ENCODE measurements around the gene COPS2. TPM values are rescaled to one million over a fixed set of nuclear protein-coding genes. Genes with fewer than 3 reads are reported as not detected.

COPS2 gene
- total and polyA plus RNA-seq, 2 donors (not counting 1 experiment from before 2014, with no cell fraction given) = 13.8 to 47.8 TPM

DNA sequence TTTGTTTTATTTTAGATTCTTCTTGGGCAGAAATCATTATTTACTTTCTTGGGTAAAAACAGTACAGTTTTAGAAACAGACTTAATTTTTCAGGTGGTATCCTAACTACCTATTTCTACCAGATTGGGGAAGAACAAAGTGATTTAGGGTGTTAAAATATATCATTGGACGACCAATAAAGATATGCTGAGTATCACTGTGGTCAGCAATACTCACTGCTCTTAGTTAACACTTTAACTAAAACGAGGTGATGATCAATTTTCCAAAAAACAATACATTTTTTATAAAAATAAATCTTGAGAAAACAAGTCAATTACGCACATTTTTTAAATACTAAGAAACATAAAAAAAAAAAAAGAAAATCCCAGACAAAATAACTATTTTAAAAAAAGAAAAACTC is 3.6 kb downstream of the COPS2 start:
- ChIA-PET CTCF (interaction anchor here (2.6 kb wide), 1 partner anchor 290 kb away, joined by 6 read pairs; no protein-coding TSS in a partner anchor), POLR2A (interaction anchor here (0.7 kb wide), 1 partner anchor 9 kb away, joined by 3 read pairs; no protein-coding TSS in a partner anchor)
- H3K27ac Mint-ChIP-seq = no peak overlapping the region
- peaks cover 26% of the 10 kb centered on the region for H4K20me1 ChIP-seq (ENCODE audit: control insufficient read depth, insufficient read depth, low read length, poor library complexity, severe bottlenecking)
- H3K4me1 Mint-ChIP-seq = peaks cover 62% of the 10 kb centered on the region
- no peak for DNase-seq
- intact Hi-C loops (cut with micrococcal nuclease) = no loop called here
- no CpG with 5 or more reads among the region's 3 CpGs for WGBS (ENCODE audit: insufficient coverage)
- H3K27me3 Mint-ChIP-seq = no peaks in the 10 kb centered on the region
- H3K4me3 Mint-ChIP-seq = no peak overlapping the region
- TF ChIP-seq EZH2 (IDR thresholded peaks at IDR 0.05; ENCODE audit: borderline replicate concordance, insufficient read depth, low read depth, low read length, poor library complexity, severe bottlenecking) = no peak
- TF ChIP-seq, protein P1, sequence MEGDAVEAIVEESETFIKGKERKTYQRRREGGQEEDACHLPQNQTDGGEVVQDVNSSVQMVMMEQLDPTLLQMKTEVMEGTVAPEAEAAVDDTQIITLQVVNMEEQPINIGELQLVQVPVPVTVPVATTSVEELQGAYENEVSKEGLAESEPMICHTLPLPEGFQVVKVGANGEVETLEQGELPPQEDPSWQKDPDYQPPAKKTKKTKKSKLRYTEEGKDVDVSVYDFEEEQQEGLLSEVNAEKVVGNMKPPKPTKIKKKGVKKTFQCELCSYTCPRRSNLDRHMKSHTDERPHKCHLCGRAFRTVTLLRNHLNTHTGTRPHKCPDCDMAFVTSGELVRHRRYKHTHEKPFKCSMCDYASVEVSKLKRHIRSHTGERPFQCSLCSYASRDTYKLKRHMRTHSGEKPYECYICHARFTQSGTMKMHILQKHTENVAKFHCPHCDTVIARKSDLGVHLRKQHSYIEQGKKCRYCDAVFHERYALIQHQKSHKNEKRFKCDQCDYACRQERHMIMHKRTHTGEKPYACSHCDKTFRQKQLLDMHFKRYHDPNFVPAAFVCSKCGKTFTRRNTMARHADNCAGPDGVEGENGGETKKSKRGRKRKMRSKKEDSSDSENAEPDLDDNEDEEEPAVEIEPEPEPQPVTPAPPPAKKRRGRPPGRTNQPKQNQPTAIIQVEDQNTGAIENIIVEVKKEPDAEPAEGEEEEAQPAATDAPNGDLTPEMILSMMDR (IDR thresholded peaks at IDR 0.05) = no peak
- no peak overlapping the region for H3K27ac ChIP-seq (ENCODE audit: low read length in 2 of 2)
- no peak overlapping the region for H3K9ac ChIP-seq (ENCODE audit: low read length)
- H3K9me3 ChIP-seq (ENCODE audit: control extremely low read depth in 1 of 3, control insufficient read depth in 2 of 3, insufficient read depth in 1 of 3, low read length in 2 of 3) = no peaks in the 10 kb centered on the region
- no peak for ATAC-seq (ENCODE audit: low read depth)
- H3K79me2 ChIP-seq (ENCODE audit: control insufficient read depth, insufficient read depth, low read length) = peaks cover 91% of the 10 kb centered on the region
- H2AFZ ChIP-seq (ENCODE audit: insufficient read depth, low read depth, low read length, poor library complexity, severe bottlenecking) = no peak overlapping the region
- H3K4me3 ChIP-seq (ENCODE audit: control extremely low read depth in 1 of 5, extremely low read depth in 1 of 5, insufficient read depth in 1 of 5, low read depth in 2 of 5, low read length in 4 of 5) = no peak overlapping the region
- H3K4me2 ChIP-seq (replicated peaks; ENCODE audit: low read depth, low read length, poor library complexity, severe bottlenecking) = no peak overlapping the region
- peaks cover 16 to 39% of the 10 kb centered on the region in 2 donors for H3K4me1 ChIP-seq (ENCODE audit: control insufficient read depth in 2 of 2, insufficient read depth in 2 of 2, low read length in 2 of 2)
- H3K9me3 Mint-ChIP-seq (ENCODE audit: insufficient read depth) = no peaks in the 10 kb centered on the region
- peaks cover 0 to 6% of the 10 kb centered on the region in 2 experiments for H3K36me3 ChIP-seq (replicated peaks in 1 of 2; ENCODE audit: control extremely low read depth in 1 of 2, control insufficient read depth in 1 of 2, extremely low read depth in 1 of 2, insufficient read depth in 2 of 2, low read length in 1 of 2)
- no peaks in the 10 kb centered on the region for H3K27me3 ChIP-seq (replicated peaks in 1 of 4; ENCODE audit: control extremely low read depth in 1 of 4, control insufficient read depth in 3 of 4, insufficient read depth in 4 of 4, low read length in 3 of 4)

DNA sequence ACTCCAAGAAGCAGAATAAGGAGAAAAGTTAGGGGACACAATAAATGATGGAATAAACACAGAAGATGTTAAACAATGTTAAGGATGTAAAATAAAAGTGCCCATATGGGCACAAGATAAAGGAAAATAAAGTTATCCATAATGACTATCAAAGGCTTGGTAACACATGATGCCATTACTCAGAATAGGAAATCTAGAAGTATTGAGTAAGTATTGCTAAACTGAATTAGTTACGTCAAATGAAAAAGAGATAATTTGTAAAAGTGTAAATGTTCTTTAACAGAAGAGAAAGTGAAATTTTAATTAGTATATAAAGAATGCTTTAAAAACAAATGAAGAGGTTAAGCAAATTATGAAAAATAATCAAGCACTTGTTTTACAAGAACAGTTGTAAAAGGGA is 6.7 kb downstream of the COPS2 start:
- Mint-ChIP-seq H3K27ac (no peak overlapping the region), H3K27me3 (no peaks in the 10 kb centered on the region), H3K4me1 (peaks cover 45% of the 10 kb centered on the region), H3K9me3 (ENCODE audit: insufficient read depth) (no peaks in the 10 kb centered on the region), H3K4me3 (no peak overlapping the region)
- Histone ChIP-seq H3K9me3 (ENCODE audit: control extremely low read depth in 1 of 3, control insufficient read depth in 2 of 3, insufficient read depth in 1 of 3, low read length in 2 of 3) (no peaks in the 10 kb centered on the region), H3K27ac (ENCODE audit: low read length in 2 of 2) (peak overlapping the region in 1 of 2 donors; percentile 12), H3K4me3 (ENCODE audit: control extremely low read depth in 1 of 5, extremely low read depth in 1 of 5, insufficient read depth in 1 of 5, low read depth in 2 of 5, low read length in 4 of 5) (no peak overlapping the region), H3K4me1 (ENCODE audit: control insufficient read depth in 2 of 2, insufficient read depth in 2 of 2, low read length in 2 of 2) (peaks cover 6 to 23% of the 10 kb centered on the region in 2 donors), H2AFZ (ENCODE audit: insufficient read depth, low read depth, low read length, poor library complexity, severe bottlenecking) (no peak overlapping the region), H3K36me3 (replicated peaks in 1 of 2; ENCODE audit: control extremely low read depth in 1 of 2, control insufficient read depth in 1 of 2, extremely low read depth in 1 of 2, insufficient read depth in 2 of 2, low read length in 1 of 2) (peaks cover 2 to 14% of the 10 kb centered on the region in 2 experiments), H4K20me1 (ENCODE audit: control insufficient read depth, insufficient read depth, low read length, poor library complexity, severe bottlenecking) (peaks cover 49% of the 10 kb centered on the region), H3K9ac (ENCODE audit: low read length) (no peak overlapping the region), H3K4me2 (replicated peaks; ENCODE audit: low read depth, low read length, poor library complexity, severe bottlenecking) (peak overlapping the region; percentile 4), H3K79me2 (ENCODE audit: control insufficient read depth, insufficient read depth, low read length) (peaks cover 92% of the 10 kb centered on the region), H3K27me3 (replicated peaks in 1 of 4; ENCODE audit: control extremely low read depth in 1 of 4, control insufficient read depth in 3 of 4, insufficient read depth in 4 of 4, low read length in 3 of 4) (no peaks in the 10 kb centered on the region)
- DNase-seq = no peak
- TF ChIP-seq, protein P1 (IDR thresholded peaks at IDR 0.05) = no peak
- TF ChIP-seq EZH2 (IDR thresholded peaks at IDR 0.05; ENCODE audit: borderline replicate concordance, insufficient read depth, low read depth, low read length, poor library complexity, severe bottlenecking) = no peak
- CTCF ChIA-PET = interaction anchor here (4.8 kb wide), 1 partner anchor 287 kb away, joined by 45 read pairs; no protein-coding TSS in a partner anchor
- WGBS (ENCODE audit: insufficient coverage) = no CpG with 5 or more reads among the region's 1 CpG
- ATAC-seq (ENCODE audit: low read depth) = no peak
- POLR2A ChIA-PET = no interaction called here
- intact Hi-C loops (cut with micrococcal nuclease) = loop anchor here (10.0 kb wide), 2 partner anchors 794 to 996 kb away; no protein-coding TSS in a partner anchor

All from B cell (primary cell).